Hepatic stellate cell (primary cell): ENCODE data around the gene CHIA.

ENCODE experiments used
- DNase-seq: peaks from one replicate; pipeline ENCODE4 v3.0.0; 2011; ENCODE audit warnings: low spot score

Gene CHIA

GRCh38 chr1:111366256-111366655 lies 75.6 kb downstream of the CHIA start:
- no peak for DNase-seq

GRCh38 chr1:111369177-111369576 lies 78.5 kb downstream of the CHIA start:
- no peak for DNase-seq

GRCh38 chr1:111369645-111370044 lies 79.0 kb downstream of the CHIA start:
- DNase-seq = no peak
